Femur (tissue), 1 donor: ENCODE data around the gene FAM210A.
A peak's percentile ranks its signal among the peaks of the same experiment; 100 is the strongest.

Experiments
- DNase-seq: peaks from one replicate; pipeline ENCODE4 v3.0.0-alpha.2; 2017

FAM210A gene

DNA sequence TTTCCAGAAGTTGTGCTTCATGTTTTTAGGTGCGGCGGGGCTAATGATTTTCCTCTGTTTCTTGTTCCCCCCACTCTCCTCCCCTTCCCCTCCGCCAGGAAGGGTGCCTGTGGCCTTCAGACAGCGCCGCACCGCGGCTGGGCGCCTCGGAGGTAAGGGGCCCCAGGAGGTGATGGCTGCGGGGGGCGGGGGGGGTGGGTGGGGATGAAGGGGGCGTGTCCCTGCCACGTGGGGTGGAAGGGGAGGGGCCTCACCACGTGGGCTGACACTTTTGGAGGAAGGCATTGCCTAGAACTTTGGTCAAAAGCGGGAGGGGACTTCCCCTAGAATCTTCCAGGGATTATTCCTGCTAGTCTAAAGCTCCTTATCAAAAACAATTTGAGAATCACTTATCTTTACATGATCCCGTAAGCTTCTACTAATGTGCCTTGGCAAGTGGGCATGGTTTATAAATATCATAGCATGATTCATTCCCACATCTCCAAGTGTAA, 83.1 kb downstream of the FAM210A start:
- no peak for DNase-seq

DNA sequence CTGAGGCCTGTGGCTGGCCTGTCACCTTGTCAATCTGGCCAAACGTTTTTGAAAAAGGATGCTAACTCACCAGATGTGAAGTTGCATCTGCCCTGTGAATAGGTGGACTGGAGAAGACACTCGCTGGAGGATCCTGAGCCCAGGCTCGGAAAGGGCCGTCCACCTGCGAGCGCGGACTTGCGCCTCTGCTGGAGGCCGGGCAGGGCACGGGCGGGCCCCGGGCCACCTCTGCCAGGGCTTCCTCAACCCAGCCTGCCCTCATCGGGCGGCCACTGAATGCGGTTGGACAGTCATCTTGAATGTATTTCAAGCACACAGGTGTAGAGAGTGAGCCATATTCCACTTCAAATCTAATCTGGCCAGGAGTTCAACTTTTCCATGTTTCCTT, 83.9 kb downstream of the FAM210A start:
- no peak for DNase-seq

DNA sequence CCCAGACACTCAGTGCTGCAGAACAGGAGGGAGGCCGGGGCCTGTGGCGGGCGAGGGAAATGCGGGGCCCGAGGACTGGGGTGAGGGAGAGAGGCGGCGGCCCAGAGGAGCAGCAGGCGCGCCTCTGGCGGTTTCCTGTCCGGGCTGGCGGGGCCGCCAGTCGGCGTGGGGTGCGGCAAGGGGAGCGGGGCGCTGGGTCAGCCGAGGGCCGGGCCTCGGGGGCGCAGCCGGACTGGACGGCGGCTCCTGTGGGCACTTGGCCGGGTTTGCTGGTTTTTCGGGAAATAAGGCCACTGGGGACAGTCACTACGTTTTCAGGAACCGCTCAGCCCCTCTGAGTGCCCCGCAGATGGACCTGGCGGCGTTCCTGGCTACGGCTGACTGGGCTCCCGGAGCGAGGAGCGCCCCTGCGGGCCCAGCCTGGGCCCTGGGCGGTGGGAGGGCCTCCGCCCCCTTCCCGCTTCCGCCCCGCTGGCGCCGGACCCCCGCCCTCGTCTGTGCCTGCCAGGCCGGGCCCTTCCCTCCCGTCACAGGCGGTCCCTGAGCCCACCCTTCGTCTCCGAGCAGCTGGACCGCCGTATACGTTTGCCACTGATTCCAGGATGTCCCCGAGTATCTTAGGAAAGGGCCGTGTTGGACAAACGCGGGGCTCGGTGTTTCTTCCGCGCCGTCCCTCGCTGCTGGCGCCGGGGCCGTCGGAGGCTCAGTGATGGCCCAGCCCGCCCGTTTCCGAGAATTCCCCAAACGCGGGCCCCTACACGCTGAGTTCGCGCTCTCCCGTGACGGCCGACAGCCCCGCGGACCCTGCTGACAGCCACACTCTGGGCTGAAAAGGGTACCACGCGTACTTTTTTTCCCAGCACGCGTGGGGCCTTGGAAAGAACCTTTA, 84.6 kb downstream of the FAM210A start:
- peak; percentile 67 for DNase-seq

DNA sequence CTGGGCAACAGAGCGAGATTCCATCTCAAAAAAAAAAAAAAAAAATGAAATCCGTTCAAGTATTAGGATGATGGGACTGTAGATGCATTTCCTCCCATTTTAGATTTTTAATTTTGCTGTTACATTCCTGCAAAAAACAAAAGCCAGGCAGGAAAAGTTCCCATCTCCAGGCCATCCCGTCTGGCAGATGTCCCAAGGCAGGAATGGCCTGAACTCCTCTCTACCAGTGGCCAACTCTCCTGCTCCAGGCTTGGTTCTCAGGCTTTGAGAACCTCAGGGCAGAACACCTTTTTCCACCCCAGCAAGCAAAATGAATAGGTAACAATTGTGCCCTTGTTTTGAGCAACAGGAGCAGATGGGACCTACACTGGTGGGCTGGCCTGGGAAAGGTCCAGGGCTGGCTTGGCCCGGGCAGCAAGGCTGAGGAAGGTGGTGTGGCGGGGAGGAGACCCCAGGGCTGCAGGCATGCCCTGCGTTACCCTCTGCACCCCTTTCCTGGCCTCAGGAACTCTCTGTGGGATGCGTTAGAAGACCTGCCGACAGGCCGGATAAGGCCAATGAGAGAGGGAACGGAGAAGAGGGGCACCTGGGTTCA, 86.0 kb downstream of the FAM210A start:
- no peak for DNase-seq

DNA sequence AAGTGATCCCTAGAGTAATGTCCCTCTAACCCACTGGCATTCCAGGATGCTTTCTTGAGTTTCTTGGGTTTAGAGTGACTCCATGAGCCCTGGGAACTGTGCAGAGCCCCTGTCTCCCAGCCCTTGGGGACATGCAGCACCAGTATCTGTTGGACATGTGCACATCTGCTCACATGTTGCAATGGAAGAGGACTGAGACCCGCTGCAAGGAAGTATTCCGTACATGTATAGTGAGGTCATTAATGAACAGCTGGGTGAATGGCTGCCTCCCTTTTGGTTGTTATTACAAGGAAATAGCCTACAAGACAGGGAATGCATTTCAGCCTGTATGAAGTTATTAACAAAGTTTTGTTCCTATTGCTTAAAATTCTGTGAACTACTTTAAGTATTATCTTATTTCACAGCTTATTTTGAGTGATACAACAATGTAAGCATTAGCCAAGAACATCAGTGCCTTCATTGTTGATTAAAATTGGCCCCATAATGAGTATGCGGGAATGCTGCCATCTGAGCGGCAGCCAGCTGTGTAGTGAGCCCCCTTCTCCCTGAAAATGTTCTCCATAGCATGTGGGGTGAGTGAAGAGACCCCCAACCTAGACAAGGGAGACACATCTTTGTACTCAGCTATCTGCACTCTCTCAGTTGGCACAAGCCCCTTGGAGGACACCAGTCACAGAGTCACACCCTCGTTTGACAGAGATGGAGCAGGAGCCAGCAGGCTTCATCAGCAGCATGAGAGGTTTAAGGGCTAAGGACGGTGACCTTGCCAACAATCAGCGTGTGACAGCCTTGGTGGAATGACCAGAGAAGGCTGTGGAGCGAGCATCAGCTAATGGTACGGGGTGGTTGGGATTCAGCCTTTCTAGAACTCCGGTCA, 87.4 kb downstream of the FAM210A start:
- DNase-seq, result no peak

DNA sequence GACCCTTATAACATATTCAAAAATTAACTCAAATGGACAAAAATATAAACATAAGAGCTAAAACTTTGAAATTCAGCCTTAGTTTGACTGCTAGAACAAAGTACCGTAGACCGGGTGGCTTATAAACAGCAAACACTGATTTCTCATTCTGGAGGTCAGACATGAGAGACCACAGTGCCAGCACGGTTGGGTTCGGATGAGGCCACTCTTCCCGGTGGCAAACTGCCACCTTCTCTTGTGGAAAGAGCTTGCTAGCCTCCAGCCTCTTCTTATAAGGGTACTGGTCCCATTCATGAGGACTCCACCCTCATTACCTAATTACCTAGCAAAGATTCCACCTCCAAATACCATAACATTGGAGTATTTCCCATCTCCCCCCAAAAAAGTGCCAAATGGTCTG, 91.3 kb downstream of the FAM210A start:
- peak; percentile 36 for DNase-seq

DNA sequence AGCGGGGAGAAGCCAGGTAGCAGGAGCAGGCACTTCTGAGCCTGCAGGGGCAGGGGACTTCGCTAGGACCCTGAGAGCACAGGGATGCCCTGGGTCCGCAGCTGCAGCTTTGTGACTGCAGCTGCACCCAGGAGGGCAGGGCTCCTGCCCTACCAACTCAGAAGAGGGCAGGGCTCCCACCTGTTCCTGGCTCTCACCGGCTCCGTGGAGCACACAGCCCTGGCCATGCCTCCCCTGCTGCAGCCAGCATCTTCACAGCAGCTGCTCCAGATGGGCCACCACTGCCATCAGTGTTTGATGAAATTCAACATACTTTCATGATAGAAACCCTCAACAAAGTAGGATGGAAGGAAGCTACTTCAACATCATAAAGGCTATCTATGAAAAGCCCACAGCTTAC, 92.7 kb downstream of the FAM210A start:
- no peak for DNase-seq

DNA sequence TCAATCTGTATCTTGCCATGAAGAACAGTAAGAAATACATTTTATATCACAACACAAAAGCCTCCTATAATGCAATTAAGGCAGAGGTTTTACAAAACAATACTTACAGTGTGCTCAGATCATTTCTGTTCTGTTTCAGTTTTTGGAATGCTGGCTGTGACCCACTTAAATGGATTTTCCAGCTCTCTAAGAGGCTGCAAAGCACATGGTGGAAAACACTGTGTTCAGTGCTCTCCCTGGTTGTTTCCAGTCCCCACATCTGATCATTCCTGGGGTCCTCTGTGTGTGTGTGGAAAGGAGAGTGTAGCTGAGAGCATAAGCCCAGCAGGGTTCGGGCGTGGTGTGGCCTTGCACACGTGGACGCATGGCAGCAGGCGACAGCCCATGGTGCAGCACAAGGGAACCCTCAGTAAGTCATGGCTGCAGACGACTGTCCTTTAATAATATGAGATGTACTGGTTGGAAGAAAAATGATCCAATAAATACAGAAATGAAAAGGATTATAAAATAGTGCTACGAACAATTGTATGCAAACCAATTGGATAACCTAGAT, 95.6 kb downstream of the FAM210A start:
- DNase-seq, result peak; percentile 14

DNA sequence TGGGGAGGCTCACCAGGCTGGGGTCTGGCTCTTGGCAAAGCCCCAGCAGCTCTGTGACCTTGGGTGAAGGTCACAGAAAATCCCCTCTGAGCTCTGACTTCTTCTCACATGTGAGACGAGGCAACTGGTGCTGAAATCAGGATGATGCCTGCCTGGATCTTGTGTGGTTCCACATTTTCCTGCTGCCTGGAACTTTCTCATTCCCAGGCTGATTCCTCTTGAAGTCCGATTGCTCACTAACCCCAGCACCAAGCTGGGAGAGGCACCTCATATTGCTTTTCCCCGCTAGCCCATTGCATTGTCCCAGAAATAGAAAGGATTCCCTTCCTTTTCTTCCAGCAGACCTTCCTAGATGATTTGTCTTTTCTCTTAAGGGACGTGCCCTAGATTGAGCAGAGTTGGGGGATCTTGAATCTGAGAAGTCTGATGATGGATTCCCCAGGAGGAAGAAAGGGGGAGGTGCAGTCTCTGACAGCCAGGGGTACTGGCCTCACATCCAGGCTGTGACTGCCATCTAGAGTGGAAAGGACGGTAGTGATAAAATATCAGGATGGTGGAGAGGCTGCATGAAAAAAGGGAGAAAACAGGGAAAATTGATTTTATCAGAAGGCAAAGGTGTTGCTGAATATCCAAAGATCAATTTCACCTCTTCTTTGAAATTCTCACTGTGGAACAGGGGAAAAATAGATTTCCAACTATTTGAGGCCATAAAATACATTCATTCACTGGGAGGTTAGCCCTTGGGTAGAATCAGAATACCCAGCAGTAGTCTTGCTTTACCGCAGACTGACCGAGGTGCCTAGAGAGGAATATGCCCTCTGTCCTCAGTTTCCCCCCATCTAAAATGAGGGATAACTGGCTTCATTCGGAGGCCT, 96.3 kb downstream of the FAM210A start:
- peak; percentile 82 for DNase-seq

DNA sequence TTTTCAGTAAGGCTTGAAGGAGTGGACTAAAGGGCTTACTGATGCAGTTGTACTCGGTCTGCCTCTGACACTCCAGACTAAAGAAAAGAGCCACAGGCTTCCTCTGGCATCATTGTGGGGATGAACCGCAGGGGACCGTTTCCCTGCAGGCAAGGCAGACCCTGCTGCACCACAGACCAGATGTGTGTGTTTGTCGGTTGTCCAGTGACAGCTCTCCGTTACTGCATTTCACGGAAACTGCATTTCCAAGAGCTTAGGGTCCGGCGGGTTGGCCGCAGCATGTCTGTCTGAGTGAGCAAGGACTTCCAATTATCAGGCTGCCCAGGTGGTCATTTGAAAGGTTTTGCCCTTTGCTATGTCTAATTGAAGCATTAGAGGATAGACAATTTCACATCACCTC, 98.1 kb downstream of the FAM210A start:
- peak; percentile 41 for DNase-seq

DNA sequence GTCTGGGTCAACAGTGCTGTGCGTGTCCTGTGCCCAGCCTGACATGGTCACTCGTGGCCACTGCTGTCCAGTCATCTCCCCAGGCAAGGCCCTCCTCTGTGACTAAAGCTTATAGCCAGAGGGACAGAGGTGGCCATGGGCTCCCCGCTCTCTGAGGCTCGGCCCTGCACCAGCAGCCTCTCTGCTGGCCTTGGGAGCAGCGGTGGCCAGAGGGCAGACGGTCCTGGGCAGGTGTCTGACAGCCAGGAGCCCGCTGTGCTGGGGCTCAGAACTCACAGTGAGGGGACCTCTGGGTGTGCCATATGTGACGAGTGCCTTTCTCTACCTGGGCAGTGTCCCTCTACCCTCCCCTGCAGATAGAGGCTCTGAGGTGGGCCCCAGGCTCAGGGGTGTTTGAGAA, 98.7 kb downstream of the FAM210A start:
- DNase-seq, result peak; percentile 14

DNA sequence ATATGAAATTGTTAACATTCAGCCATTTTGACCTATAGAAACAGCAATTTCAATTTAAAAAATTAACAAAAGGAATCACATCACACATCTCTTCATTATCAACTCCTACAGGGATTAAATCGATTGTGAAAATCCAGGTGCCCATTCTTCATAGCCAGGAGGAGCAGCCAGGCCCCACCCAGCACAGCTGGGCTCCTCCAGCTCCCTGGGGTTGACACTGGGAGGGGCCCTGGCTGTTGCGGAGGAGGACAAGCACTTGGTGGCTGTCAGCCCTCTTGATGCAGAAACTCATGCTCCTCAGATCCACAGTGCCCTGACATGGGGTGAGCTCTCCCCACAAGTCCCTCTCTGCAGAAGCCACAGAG, 99.8 kb downstream of the FAM210A start:
- no peak for DNase-seq

DNA sequence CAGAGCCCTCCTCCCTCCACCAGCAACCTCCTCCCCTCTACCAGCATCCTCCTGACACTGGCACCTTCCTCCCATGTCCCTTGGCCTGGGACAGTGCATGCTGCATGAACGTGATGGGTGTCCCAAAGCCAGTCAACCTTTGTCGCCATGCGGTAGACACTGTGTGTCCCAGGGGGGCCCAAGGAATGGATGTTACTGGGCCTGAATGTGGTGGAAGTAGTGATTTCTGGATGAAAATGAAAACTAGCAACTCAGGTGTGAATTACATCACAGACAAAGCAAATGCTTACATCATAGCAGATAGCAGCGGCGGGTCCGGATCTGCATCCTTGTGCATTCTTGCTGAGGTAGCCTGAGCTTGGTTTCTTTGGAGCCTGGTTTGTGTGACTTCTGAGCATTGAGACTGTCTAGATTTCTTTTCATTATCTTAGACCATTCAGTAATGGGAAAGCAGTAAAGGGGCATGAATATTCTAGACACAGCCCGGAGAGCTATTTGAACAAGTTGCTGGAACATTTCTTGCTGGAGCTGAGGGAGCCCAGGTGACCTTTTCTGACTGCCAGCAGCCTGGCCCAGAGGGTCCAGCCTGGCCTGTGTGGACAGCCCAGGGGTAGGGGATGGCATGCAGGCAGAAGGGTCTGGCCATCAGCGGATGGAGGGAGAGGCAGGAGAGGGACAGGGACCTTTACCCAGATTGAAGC, 100.4 kb downstream of the FAM210A start:
- DNase-seq, result no peak

DNA sequence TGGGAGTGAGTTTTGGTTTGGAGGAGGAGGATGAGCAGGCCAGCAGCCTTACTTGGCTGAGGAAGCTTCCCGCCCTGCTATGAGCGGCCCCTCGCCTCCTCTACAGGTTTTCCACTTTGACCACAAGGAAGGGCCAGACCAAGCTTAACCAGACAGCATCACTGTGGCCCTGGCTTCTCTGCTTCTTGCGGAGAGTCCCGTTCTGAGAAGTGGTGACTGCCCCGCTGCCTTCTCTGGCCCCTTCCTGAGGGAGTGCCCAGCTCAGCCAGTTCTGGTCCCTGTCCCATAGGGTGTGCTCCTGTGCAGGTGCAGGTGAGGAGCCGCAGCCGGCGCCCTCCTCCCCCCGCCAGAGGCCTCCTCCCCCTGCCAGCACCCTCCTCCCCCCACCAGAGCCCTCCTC, 101.0 kb downstream of the FAM210A start:
- DNase-seq, result no peak

DNA sequence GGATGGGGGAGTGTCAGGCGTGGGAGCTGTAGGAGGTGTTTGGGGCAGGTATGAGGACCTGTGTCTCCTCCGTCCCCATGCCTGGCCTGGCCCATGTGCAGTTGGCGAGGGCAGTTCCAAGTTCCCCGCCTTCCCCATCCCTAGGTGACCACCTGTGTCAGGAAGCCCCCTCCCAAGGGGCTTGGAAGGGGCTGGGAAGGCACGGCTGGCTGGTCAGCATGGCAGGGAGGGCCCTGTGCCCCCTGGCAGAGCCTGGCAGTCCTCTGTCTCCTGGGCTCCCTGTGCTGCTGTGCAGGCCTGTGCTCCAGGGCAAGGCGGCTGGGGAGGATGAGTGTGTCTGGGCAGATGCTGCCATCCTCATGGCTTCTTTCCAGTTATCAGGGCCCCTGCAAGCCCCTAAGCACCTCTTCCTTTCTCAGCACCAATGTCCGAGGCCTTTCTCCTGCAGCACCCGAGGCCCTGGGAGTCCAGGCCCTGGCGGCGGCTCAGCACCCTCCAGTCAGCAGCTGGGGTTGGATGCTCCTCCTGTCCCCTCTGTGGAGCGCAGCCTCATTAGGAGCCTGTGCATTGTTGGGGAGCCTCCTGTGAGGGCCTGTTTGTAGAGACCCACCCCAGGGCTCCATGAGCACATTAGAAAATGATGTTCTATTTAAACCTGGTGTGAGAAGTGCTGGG, 101.7 kb downstream of the FAM210A start:
- DNase-seq, result peak; percentile 17

DNA sequence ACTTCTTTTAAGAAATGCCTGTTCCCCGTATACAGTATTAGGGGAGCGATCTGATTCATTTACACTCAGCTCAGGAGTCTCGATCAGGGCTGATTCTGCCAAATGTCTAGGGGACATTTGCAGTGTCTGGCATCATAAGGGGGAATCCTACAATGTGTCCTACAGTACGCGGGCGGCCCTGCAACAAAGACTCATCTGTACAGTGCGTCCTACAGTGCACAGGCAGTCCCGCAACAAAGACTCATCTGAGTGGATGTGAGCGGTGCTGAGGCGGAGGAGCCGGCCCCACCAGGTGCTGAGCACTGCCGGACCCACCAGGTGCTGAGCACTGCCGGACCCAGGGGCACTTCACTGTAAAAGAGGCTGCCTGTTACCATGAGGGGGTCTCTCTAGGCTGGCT, 102.5 kb downstream of the FAM210A start:
- DNase-seq, result no peak

DNA sequence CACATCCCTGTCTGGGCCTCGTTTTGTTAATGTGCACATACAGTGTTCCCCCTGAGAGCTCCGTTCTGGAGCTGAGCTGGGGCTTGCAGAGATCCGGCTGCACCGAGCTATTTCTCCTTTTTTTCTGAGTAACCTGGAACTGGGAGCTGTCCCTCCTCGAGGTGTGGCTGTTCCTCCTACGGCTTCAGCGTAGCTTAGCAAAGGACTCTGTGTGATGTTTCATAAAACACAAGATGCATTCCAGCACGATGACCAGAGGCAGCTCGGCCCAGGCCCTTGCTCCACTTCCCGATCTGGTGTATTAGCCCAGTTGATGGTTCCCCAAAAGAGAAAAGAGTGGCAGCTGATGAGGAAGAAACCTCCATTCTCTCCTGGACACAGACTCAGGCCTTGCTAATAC, 103.0 kb downstream of the FAM210A start:
- DNase-seq, result peak; percentile 17

DNA sequence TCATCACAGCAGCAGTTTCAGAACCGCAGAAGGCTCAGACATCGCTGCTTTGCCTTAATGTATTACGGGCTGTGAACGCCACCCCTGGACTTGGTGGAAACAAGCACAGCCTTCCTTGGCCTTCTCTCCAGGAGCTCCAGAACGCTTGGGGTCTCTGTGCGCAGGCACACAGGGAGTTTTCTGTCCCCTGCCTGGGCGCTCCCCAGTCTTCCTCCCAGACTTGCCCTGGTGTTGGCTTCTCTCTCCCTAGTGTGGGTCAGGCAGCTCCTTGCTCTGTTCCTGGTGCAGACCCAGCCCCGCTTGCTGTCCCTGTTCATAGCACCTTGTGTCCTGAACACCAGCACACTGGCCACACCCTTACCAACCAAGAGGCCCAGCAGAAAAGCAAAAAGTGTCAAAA, 103.6 kb downstream of the FAM210A start:
- no peak for DNase-seq

DNA sequence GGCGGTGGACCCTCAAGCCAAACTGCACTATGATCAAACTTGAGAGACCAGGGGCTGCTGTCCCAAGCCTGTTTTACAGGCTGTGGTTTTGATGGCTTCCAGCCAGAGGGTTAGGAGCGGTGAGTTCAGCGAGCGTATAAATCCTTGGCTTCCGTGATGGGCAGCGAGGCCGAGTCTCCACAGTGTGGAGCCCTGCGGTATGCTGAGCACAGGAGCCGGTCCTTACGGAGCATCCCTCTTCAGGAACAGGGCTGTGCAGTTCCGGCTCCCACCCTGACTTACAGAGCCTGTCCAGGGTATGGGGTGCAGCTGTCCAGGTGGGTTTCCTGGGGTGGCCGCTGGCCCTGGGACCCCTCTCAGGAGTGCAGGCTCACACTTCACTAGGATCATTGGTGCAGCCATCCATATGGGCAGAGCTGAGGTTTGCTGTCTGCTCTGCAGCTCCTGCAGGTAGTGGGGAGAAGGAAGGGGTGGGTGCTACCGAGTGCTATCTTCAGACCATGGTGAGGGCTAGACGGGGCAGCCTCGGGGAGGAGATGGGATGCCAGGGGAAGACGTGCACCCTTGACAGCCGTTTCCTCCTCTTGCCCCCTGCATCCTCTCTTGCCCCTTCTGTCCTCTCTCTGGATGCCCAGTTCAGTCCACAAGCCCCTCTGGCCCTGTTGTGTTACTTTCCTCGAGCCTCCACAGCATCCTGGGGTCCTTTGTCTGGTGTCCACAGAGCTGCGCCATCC, 104.3 kb downstream of the FAM210A start:
- DNase-seq, result peak; percentile 32

DNA sequence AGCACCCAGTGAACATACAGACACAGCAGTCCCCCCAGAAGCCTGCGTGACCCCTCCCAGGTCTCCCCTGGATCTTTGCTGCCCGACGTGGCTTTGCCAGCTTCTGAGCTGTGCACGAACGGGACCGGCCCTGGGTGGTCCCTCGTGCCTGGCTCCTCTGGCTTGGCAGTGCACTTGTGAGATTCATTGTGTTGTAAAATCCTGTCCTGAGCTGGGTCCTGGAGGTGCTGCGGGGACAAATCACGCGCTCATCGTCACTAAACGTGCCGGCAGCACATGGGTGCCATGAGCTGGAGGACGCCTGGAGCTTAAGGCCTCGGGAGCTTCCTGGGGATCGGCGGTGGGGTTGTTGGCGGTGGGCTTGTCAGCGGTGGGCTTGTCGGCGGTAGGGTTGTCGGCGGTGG, 104.9 kb downstream of the FAM210A start:
- peak; percentile 22 for DNase-seq
